ENCODE measurements around the gene TNS1.
"Not testable (repeated sequence)": the region's sequence is repeated elsewhere in the genome, so short reads cannot be mapped to it uniquely, and the experiment has no call there.

Gene TNS1

DNA sequence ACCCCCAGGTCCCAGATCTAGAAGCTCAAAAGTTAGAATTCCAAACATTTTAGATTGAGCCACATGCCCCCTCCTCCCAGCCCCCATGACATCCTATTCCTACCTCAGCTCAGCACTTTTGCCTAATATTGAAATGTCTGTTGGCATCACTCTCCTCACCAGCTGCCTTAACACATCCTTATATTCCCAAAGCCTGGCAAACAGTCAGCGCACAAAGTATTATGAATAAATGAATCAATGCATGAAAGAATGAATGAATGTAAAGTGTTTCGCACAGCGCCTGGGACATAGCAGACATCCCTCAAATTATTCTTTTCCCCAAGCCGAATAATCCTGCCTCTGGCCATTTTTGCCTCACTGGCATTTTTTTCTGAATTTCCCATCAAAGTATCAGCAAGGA lies 175.8 kb downstream of the TNS1 start:
- no peak for DNase-seq

DNA sequence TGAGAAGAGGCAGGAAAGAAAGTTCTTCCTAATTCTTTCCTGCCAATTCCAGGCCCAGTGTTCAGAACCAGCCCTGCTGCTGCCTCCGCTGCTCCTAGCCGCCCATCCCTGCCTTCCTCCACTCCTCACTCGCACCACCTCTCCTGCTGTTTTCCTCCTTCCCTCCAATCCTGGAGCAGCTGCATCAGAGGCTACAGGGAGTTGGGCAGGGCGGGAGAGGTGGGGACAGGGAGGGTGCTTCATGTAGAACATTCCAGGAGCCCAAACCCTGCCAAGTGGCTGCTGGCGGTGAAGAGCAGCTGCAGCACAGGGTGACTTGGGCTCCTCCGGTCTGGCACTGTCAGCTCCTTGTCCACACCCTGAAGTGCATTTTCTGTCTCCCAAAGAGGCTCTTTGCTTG lies 176.3 kb downstream of the TNS1 start:
- no peak for DNase-seq

DNA sequence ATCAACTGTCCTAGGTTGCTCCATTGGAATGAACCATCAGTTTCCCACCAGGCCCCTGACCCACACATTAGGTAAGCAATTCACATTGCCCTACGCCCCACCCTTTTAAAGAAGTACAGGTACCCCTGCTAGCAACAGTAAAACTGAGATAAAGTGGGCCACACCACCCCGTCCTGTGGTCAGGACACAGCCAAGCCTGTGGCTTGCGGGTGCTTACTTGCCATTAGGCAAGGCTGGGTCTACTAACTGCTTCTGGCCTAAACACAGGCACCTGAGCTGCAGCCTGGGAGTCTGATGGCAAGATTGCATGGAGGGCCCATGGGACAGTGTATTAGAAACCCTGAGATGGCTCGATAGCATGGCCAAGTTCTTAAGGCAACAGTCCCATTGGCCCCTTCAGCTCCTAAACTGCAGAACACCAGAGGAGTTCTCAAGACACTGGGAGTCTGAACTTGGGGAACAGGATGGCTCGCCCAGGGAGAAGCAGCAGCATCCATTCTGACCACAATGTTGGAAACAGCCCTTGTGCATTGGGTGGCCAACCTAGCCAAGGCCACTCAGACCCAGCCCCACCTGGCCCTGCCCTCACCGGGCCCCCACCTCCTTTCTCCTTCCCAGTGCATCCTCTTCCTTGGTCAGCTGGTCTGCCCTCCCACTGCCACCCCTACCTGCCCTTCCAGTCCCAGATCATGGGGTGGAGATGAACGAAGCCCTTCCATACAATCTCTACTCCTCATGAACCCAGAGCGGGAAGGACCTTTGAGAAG lies 177.1 kb downstream of the TNS1 start:
- no peak for DNase-seq

DNA sequence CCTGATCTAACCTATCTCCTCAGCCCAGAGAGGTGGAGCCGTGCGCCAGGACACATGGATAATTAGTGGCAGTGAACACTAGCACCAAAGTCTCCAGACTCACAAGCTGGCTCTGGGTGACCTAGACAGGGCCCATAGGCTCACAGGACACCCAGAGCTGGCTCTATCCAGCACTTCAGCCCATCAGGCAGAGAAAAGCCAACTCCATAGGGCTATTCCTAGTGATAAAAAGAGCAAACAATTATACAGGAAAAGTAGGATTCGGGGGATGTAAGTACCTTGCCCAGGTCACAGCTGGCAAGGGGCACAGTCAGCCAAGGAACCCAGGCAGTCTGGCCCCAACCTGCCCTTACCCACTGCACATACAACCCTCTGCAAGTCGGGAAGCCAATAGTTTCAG lies 178.6 kb downstream of the TNS1 start:
- no peak for DNase-seq

DNA sequence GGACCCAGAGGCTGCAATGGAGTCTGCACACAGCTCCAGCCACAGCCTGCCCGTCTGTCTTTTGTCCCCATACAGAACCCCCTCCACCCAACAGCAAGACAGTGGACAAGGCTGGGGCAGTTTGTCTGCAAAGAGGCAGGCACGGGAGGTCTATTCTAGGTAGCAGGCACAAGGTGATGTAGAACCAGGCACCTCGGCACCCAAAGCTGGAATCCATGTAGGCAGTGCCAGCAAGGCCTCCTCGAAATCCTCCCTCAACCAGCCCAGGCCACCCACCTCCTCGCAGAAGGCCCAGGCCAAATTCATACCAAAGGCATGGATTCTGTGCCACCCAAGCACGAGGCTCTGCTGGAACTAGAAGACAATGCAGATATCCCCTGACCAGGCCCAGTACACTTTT lies 179.2 kb downstream of the TNS1 start:
- no peak for DNase-seq

DNA sequence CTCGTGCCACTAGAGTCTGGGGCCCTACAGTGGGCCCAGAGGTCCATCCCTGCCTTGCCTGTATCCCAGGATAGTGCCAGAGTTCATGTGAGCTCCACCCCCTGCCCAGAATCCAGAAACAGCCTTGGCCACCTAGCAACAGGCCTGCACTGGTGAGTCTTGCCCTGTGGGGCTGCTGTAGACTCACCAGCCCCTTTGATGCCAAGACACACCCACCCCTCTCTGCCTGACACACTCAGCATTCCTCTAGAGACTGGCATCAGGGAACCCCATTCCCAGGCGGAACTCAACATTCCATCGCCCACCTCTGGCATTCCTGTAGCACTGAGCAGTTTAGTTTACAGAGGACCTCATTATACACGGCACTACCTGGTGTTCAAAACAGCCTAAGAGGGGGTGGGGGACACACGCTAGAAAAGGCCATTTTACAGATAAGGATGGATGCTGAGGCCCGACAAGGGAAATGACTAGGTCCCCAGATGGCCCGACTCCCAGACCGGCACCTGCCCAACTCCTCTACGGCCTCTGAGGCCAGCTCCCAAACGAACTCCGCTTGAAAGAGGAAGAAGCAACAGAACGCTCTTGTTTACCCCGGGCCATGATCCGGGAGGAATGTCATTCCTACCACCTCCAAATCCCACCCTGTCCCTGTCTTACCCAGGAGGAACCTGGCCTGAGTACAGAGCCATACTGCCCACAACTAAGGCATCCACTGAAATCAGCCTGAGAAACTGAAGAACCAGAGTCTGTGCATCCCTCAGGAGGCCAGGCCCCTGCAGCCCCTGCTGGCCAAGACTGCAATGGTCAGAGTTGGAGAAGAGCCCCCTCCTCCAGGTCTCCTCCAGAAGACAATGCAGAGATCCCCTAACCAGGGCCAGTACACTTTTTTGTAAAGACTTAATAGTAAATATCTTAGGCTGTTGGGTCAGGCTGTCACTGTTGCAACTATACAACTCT lies 180.2 kb downstream of the TNS1 start:
- no peak for DNase-seq

DNA sequence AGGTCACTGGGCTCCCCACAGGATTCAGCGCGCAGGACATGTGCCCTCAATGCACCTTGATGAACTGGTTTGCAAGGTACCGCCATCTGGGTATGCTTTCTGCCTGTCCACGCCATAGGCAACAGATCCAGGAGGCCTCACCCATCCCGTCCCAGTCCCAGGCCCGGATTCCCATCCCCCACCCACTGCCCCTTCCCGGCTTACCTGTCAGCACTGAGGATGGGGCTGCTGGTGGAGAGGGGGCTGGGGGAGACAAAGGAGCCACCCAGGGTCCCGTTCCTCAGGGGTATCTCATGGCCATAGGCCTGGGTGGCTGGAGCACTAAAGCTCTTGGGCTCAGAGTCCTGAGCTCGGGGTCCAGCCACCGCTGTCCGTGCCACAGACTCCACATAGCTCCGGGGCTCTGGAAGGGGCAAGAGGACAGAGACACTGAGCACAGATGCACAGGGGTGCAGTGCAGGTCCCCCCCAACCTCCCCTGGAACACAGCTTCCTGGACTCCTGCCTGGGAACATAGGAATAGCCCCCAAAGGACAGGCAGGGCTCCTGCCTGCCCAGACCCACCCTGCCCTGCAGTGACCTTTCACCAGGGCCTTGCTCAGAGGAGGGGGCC lies 181.2 kb downstream of the TNS1 start:
- DNase-seq, result no peak

DNA sequence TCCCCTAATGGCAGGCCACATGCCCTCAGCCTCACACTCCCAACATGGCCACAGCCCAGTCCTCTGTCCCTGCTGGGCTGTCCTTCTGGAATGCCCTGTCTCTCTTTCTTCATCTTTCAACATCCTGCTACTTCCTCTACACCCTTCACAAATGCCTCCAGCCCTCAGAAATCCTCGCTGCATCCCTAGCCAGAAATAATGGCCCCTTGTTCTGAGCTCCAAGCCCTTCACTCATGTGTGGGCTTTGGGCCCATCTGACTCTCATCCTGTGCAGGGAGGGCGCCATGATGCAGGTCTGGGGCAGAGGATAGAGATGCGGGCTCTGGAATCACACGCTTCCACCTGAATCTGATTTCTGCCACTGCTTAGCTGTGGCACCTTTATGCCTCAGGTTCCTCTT lies 181.9 kb downstream of the TNS1 start:
- DNase-seq, result no peak

DNA sequence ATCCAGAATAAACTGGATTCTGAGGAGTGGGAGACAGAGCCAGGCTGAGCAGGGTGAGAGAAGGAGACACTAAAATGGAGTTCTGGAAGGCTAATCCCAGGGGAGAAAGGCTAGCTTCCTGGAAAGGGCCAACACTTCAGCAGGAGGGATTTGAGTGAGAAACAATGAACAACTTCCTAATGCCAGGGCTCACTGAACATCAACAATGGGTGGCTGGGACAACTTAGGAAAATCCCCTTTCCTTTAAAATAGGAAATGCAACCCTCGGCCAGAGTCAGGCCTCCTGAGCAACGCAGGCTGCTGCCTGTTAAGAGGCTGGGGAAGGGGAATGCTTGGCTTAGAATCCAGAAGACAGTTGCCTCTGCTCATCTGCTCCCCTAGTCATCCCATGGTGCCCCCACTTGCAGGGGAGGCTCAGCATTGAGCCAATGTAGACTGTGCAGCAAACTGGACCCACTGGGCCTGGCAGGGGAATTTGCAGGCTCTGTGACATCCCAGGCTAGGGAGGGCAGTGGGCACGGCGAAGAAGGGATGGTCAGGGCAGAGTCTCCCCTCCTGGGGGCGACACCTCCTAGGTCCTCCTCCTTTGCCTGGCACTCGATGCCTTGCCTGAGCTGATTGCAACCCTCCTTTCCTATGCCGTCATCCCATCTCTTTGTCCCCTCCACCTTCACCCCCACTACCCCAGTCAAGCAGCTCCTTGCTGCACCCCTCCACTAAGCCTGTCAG lies 182.5 kb downstream of the TNS1 start:
- no peak for DNase-seq

DNA sequence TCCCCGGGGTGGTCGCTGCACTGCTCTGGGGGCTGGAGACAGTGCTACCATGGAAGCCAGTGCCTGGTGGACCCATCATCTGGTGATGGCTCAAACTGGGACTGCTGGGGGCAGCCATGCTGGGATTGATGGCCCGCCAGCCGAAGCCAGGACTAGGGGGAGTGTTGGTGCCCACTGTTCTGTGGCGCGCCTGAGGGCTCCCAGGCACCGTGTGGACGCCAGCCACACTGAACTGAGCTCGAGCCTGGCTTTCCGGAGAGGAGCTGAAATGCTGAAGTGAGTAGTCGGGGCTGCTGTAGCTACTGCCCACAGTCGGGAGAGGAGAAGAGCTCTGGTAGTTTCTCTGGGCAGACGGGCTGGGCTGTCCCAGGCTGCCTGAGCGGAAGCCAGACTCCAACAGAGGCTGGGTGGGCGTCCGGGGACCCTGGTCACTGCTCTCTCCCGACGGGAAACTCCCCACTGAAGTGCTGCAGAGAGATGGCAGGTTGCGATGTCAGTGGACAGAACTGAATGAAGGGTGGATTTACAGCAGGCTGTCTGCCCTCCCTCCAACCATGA lies 184.4 kb downstream of the TNS1 start:
- no peak for DNase-seq

DNA sequence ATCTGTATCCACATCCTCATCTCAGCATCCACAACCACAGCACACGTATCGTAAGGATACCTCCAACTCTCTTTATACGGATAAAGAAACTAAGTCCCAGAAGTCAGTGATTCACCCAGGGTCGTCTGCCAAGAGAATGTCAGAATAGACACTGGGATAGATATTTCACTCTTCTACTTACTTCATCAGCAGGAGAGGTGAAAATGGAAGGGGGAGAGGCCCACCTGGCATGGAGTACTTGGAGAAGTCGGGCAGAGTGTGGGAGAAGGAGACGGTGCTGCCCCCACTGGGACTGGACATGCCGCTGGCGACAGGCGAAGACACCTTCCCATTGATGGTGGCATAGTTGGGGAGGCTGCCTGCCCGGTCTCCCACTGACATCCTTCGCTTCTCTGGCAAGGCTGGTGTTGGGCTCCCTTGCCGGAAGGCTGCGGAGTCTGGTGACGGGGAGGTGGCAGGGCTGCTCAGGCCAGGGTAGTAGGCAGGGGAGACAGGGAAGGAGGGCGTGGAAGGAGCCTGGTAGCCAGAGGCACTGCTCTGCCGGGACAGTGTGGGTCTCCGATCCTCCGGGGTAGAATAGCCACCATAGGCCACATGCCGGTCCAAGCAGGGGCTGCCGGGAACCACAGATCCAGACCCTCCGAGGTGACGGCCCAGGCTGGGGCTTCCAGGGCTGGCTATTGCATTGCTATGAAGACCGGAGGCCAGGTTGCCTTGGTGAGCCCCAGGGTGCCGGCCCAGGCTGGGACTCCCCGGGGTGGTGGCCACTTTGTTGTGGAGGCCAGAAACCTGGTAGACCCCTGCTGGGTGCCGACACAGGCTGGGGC lies 185.1 kb downstream of the TNS1 start:
- DNase-seq, result no peak

DNA sequence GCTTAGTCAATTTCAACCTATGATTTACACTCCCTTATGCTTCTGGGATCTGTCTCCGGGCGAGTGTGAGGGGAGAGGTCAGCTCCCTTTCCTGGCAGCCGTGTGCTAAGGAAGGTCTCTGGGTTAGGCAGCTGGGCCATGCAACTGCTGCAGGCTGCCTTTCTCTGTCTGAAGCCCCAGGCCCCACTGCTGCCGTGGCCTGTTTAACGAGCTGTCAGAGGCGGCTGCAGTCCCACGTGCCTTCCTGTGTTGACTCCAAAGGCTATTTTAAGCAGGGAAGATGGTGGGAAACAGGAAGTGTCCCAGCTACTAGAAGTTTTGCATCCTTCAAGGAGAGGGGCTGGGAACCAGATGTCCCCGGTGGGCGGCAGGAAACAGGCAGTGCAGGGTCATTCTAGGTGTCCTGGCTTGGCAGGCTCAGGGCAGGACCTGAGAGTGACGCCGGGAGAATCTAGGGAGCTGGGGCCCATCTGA lies 186.4 kb downstream of the TNS1 start:
- DNase-seq, result no peak

DNA sequence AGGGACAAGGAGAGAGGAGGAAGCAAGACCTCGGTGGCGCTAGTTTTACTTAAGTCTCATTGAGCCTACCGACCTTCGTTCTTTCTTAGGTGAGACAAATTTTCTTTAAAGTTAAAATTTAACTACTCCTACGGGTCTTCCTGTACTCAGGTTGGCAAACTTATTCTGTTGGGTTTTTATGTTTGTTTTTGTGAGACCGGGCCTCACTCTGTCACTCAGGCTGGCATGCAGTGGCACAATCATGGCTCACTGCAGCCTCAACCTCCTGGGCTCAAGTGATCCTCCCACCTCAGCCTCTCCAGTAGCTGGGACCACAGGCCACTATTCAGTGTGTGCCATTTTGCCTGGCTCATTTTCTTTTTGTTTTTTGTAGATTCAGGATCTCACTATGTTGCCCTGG lies 189.0 kb downstream of the TNS1 start:
- DNase-seq, result no peak

DNA sequence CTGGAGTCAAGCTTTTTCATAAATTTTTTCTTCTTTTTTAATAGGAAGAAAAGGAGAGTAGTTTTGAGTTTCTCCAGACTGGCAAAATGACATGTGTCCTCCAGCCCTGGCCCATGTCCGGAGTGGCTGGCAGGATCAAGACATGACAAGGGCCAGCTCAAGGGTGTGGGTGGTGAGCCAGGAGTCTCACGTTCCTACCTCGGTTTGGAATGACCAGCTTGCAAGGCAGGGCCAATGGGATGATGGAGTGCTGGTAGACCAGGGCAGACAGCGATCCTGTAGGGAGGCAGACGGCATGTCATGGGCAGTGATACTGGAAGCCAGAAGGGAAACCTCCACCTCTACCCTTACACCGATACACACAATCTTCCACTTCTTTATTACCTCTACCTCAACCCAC lies 190.6 kb downstream of the TNS1 start:
- DNase-seq, result no peak

DNA sequence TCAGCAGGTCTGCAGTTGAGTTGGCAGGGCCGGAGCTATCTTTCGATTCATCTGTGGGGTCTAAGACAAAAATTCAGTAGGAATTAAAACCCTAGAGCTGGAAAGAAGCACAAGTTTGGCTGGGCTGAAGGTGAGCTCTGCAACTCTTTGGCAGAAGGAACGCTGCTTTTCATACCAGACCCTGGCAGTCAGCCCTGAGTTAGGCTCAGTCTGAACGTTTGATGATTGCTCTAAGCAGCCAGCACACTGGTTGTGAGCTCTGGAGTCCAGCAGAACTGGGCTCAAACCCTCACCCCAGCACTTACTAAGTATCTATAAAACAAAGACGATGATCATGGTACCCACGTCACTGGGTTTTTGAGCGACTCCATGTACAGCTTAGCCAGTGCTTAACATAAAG lies 192.5 kb downstream of the TNS1 start:
- no peak for DNase-seq

DNA sequence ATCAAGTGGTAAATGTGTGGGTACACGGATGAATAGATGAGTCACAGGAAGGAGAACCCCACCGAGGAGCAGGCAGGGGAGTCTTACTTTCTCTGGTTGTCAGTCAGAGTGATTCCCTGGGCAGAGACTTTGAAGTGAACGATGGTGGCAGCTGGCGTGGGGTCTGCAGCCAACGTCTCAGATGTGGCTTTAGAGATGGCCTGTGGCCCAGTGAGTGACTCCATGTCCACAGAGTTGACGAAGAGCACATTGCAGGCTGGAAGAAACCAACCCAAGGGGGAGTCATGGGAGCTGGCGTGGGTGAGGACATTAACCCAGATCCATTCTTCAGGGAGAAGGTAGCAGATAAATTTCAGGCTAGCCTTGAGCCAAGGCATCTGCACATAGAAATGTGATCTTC lies 193.1 kb downstream of the TNS1 start:
- no peak for DNase-seq

DNA sequence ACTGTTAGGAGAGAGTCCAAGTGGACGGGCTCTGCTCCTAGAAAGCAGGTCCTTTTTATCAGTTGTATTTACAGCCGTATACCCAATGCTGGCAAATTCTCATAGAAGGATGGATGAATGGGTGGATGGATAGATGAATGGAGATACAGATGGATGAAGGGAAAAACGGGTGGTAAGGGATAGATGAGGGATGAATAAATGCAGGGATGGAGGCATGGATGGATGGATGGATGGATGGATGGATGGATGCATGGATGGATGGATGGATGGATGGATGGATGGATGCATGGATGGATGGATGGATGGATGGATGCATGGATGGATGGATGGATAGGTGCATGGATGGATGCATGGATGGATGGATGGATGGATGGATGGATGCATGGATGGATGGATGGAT lies 193.8 kb downstream of the TNS1 start:
- DNase-seq, result not testable (repeated sequence)

DNA sequence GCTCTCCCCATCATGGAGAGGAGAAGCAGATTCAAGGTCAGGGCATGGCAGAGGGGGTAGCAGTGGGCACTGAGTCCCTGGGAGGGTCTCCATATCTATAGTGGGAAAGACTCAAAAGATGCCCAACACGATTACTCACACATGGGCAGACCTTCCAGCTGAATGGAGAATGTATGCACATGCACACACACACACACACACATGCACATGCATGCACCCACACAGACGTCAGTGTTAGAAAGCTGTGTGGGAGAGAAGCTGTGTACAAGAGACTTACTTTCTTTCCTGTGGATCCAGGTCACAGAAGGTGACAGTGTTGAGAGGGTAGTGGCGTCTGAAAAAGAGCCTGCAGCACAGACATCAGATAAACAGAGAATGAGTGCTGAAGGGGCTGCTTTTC lies 194.5 kb downstream of the TNS1 start:
- DNase-seq, result no peak

DNA sequence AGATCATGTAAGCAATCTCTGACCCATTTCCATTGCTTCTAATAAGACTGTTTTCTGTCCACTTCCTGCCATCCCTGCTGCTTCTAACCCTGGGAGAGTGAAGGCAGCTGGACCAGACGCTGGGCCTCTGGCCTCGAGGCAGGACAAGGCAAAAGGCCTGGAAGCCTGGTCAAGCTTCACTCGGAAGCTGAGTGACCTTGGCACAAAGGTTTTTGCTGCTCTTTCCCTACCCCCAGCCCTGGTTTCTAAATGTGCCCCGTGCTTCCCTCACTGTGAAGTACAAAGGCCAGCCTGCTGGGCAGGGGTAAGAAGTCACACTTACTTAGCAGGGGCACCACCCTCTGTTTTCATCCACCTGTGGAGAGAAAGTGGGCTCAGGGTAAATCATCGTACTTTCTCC lies 195.0 kb downstream of the TNS1 start:
- no peak for DNase-seq

DNA sequence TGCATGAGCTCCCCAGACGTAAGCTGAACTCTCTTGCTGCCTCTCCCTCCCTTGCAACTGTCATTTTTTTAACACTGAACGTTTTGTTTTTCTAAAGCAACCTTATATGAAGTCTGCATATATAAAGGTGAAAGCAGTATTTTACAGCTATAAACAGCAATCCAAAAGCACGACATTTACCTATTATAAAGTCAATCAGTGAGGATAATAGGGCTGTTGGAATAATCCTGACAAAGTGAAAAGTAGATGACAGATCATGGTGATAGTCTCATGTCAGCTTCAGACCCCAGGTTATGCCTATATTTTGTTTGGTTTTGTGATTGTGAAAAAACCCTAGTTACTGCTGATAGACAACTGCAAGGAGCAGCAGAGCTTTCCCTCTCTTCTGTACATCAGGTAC lies 195.8 kb downstream of the TNS1 start:
- no peak for DNase-seq

DNA sequence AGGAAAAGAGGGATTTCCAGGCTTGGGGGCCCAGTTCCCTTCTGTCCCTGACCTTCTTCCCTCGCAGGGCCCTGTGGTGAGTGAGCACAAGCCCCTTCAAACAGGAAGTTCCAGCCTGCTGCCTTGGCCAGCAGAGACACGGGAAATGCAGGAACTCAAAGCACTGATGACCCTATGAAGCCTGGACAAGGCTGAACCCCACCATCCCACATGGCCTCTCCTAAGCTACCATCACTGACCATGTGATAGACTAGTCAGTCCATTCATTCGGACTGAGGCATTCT lies 196.4 kb downstream of the TNS1 start:
- no peak for DNase-seq
